Kasumi-1 (cell line): ENCODE measurements around the gene OSBP.

Source experiments
- DNase-seq, 2 experiments: peaks; one replicate each; lab custom pipeline; 2025; lab: John Stamatoyannopoulos, UW

Gene OSBP

DNA sequence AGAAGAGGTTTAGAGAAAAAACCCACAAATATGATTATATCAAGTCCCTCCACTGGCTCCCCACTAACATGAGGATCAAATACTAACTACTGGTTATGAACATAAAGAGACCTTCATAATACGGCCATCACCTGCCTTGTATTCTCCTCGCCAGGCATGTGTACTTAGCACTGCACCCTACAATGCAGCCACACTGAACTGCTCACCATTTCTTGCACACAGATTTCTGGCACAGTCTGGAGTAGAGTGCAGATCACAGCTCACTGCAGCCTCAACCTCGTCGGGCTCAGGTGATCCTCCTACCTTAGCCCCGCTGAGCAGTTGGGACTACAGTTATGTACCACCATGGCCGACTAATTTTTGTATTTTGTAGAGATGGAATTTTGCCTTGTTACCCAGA lies 13.1 kb downstream of the OSBP start:
- no peak for DNase-seq

DNA sequence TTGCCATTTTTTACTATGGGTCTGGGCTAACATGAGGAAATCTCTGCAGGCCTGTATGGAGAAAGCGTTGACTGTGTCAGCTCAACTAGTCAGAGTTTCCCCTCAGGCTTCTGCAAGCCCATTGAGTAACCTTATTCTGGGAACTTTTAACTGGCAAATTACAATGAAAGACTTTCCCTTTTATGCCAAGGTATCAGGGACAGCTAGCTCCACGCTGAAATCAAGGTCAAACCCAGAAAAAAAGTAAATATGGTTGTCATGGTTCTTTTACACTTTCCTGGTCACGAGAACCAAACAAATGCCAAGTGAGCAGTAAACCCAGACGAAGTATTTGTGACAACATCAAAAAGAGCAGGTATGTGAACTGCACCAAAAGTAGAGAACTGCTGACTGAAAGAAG lies 13.8 kb downstream of the OSBP start:
- no peak for DNase-seq

GRCh38 chr11:59600636-59601035 lies 14.9 kb downstream of the OSBP start:
- no peak for DNase-seq

DNA sequence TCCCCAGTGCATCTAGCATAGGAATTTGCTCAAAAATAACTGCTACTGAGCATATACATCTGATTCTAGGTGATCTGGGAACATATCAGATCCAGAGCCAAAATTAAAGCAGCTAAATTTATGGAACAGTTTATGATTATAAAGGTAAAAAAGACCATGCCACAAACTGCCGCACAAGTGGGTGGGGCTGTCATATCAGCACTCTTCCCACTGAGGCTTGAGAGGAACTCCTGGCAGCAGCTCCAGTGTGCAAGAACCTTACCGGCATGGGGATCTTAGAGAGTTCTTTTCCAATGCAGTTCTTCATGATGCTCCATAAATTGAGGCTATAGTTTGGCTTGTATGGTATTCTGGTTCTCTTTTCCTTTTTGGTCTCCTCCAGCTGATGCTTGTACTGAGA lies 15.3 kb downstream of the OSBP start:
- DNase-seq, result no peak

GRCh38 chr11:59598961-59599360 lies 16.6 kb downstream of the OSBP start:
- no peak for DNase-seq

GRCh38 chr11:59584294-59584693 lies 31.3 kb downstream of the OSBP start:
- no peak for DNase-seq

DNA sequence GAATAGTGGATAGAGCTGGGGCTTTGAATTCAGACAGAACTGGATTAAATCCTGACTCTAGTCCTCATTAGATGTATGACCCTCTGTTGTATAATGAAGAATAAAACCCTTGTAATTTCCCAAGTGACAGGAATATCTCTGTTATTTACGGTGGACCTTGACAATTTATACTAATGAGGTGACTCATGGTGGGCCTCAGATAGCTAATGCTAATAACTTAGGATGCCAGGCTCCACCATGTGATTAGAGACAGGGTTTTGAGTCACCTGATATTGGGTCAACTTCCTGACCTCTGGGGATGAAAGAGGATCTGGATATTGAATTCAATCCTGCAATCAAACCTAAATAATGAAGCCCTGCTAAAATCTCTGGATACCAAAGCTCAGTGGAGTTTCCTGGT lies 33.6 kb downstream of the OSBP start:
- no peak for DNase-seq

- no peak for DNase-seq
Measured at GRCh38 chr11:59578369-59578768, 37.2 kb downstream of the OSBP start.

DNA sequence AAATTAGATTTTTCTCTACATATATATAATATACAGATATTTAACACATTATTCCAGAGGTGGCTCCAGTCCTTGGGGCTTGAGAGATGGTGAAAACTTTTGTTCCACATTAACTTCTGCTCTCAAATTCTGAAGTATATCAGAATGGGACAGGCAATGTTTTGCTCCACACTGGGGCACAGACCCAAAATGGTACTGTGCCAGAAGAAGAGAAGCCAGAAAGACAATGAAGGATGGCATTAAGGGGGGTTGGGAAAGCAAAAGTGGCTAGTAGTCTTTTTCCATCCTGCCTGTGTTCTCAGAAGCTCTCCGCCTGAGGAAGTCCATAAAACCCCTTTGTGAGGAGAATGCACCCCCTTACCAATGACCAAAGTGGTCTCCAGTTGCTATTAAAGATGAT lies 40.1 kb downstream of the OSBP start:
- DNase-seq, result no peak

DNA sequence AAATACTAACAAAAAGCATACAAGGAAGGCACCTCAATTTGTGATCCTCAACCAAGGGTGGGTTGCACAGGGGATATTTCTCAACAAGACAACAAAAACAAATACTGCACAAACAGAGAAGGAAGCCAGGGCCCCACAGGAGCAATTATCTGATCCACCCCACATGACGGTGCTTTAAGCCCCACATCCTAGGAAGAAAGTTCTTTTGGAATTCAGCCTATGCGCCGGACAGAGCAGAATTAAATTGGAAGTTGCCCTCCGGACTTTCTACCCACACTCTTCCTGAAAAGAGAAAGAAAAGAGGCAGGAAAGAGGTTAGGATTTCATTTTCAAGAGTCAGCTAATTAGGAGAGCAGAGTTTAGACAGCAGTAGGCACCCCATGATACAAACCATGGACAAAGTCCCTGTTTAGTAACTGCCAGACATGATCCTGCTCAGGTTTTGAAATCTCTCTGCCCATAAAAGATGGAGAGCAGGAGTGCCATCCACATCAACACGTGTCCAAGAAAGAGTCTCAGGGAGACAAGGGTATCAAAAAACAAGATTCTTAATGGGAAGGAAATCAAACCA lies 40.6 kb downstream of the OSBP start:
- no peak for DNase-seq

DNA sequence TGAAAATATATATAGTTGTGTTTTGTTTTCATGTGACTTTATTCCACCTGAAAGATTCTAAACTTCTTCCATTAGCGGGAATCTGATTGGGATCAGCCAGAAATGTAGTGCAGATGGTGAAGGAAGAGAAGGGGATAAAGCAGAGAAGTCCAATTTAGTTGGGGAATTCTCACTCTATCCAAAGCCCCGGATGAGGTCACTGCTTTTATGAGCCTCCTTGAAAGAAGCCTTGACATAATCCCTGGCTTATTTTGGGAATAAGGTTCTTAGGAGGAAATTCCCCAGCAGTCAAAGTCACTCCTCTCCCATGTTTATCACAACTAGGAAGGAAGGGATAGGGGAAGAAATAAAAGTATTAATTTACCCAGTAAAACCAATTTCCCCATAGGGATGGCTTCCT lies 41.1 kb downstream of the OSBP start:
- DNase-seq, result no peak

DNA sequence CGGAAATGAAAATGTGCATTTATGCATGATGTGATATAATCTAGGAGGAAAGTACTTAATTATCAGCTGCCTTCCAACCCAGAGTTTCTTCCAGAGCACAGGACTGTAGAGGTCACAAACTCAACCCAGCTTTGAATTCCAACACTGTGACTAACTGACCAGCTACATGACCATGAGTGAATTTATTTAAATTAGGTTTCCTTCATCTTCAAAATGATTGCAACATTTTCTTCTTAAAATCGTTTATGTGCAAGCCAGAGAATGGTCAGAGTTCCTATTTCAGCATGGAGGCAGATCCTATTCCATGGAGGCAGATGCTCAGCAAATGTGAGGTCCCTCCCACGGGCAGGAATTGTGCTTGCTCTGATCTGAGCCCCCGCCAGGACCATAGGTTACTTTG lies 42.4 kb downstream of the OSBP start:
- no peak for DNase-seq

DNA sequence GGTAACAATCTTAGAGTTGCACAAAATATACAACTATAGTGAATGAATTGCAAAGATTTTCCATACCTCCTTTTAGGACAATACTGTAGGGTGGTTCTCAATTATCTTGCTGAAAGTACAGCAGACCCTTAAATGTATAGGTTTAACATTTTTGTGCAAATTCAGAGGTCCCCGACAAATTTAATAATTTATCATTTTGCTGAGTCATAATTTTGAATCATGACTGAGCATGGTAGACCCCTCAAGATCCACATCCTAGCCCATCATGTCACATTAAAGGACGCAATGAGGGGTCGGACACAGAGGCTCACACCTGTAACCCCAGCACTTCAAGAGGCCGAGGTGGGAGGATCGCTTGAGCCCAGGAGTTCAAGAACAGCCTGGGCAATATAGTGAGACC lies 43.5 kb downstream of the OSBP start:
- no peak for DNase-seq

DNA sequence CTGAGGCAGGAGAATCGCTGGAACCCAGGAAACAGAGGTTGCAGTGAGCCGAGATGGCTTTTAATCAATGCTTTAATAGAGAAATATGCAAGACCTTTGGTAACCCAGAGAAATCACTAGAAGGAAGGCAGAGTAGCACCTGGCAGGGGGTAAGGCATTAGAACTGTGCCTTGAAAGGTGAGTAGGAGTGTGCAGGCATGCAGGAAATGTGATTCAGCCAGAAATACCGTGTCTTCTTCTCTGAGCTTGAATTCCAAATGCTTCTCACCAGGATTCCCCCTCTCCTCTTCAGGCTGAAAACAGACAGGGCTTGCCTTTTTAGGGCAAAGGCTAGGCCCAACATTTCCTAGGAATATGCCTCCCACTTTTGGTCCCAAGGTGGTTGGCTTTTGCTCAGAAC lies 53.3 kb downstream of the OSBP start:
- no peak for DNase-seq

GRCh38 chr11:59560702-59561473 lies 54.7 kb downstream of the OSBP start:
- DNase-seq, result peak; percentile 85

GRCh38 chr11:59560290-59560701 lies 55.3 kb downstream of the OSBP start:
- peak; percentile 37 to 48 for DNase-seq

- DNase-seq, result no peak
Measured at GRCh38 chr11:59559886-59560285, 55.7 kb downstream of the OSBP start.

DNA sequence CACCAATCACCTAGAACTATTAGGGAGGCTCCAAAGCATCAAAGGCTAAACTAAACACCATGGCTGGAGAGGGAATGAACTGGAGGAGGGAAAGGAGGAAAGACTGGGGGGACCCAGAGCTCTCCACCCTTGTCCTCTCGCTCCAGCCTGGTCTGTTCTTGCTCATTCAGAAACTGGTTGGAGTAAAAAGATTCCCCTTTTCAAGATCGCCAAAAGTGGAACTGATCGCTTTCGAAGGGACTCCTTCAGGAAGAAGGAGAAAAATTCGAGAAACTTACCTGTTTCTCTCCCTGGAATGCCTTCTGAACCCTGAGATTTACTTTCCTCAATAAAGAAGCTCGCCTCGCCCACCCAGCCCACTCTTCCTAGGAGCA lies 57.3 kb downstream of the OSBP start:
- no peak for DNase-seq

DNA sequence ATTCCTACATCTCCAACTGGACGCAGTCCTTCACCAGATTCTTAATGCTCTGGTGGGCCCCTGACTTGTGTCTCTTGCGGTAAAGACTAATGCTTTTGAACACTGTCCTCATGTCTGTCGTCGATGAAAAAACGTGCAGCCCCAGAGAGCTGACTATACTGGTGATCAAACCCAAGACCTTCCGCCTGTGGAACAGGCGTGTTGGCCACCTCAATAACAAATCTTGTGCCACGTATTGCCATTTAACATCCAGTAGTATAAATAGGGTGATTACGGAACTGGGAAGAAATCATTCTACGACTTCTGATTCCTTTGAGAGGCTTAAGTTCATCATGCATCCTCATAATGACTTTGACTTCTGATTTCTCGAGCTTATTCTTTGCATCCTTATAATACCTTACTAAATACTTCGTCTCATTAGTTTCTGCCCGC lies 58.6 kb downstream of the OSBP start:
- peak; percentile 56 to 62 for DNase-seq

DNA sequence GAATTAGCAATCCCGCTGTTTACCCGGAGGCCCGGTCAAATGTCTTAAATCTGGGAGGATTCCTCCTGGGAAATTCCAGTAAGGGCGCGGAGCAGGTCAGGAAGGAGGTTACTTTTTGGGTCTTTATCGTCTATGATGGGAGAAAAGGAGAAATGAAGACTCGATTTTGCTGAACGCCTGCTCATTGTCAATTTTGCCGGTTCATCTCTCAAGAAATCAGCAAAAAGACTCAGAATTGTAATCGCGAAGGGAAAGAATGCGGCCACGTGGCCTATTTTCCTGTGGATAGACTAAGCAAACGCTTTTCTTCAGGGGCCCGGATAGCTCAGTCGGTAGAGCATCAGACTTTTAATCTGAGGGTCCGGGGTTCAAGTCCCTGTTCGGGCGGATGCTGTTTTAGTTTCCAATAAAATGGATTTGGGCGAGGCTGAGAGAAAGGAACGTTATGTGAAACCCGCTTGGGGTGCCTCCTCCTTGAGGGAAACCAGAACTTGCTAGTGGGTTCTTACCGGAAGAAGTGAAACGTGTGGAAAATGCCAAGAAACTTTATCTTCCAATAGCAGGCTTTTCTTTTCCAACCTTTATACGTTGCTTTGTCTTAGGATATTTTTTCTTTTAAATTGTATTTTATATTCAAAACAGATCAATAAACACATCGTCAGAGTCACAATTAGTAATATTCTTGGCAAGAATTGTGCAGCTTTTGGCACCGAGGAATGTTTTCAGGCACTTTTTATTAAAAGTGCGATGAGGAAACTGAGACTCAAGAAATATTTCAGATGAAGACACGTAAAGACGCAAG lies 59.3 kb downstream of the OSBP start:
- DNase-seq, result peak; percentile 78 to 82

DNA sequence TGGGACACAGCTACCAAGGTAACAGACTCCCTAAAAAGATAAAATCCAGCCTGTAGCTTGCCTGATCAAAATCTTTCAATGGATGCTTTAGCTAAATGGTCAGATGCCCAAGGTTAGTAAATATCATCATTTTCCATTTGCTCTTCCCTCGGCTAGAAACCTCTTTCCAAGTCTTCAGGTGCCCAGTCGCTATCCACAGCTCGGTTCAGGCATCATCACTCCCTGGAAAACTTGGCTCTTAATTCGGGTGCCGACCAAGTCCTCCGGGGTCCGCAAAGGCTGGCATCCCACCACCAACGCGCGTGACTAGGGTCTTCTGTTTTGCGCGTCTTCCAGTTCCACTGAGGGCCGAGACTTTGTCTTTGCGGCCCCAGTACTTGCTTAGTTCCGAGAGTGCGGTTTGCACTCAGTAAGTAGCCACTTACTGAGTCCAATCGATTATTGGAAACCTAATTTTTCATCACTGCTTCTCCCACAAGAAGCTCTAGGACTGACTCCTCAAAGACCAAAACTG lies 59.9 kb downstream of the OSBP start:
- no peak for DNase-seq

GRCh38 chr11:59553323-59553722 lies 62.3 kb downstream of the OSBP start:
- no peak for DNase-seq

GRCh38 chr11:59552844-59553243 lies 62.7 kb downstream of the OSBP start:
- no peak for DNase-seq
